Ovary (tissue), 3 donors: ENCODE results near the gene RIC1.

ENCODE experiments used
- EP300 ChIP-seq: sonication (generic); formaldehyde crosslinking; IDR thresholded peaks from one replicate; pipeline ENCODE4 v1.6.1; 2017; ENCODE audit warnings: antibody characterized with exemption
- POLR2A ChIP-seq: fragments of 450-650 bp; IDR thresholded peaks from one replicate; pipeline ENCODE4 v1.6.1; 2017; ENCODE audit warnings: antibody characterized with exemption, mild to moderate bottlenecking, moderate library complexity
- TF ChIP-seq, protein P1 (sequence below), 3 donors: fragments of 450-650 bp in 2 of 3; fragments of 200-600 bp in 1 of 3; IDR thresholded peaks; one replicate each; pipeline versions ENCODE4 v1.5.1 to v1.8.0; 2016 to 2022; ENCODE audit warnings: antibody characterized with exemption in 3 of 3, mild to moderate bottlenecking in 1 of 3
- donor health status: DM: no; HTN: no; CAD: no.

DNA sequence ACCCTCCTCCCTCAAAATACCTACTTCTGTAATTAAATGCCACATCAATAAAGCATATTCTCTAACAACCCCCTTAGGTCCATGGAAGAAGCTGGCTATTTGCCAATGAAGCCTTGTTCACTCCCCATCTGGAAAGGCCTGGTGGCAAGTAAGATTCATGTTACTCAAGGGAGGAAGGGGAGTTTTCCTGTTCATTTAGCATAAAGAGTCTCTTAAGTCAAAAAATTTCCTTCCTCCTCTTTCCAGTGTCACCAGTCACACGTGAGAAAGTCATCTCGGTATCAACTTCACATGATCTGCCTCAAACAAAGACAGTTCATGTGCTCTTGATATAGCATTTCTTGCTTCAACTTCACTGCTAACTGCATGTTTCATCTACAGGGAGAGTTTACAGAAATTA is 32.7 kb upstream of the RIC1 start:
- TF ChIP-seq, protein P1, sequence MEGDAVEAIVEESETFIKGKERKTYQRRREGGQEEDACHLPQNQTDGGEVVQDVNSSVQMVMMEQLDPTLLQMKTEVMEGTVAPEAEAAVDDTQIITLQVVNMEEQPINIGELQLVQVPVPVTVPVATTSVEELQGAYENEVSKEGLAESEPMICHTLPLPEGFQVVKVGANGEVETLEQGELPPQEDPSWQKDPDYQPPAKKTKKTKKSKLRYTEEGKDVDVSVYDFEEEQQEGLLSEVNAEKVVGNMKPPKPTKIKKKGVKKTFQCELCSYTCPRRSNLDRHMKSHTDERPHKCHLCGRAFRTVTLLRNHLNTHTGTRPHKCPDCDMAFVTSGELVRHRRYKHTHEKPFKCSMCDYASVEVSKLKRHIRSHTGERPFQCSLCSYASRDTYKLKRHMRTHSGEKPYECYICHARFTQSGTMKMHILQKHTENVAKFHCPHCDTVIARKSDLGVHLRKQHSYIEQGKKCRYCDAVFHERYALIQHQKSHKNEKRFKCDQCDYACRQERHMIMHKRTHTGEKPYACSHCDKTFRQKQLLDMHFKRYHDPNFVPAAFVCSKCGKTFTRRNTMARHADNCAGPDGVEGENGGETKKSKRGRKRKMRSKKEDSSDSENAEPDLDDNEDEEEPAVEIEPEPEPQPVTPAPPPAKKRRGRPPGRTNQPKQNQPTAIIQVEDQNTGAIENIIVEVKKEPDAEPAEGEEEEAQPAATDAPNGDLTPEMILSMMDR (IDR thresholded peaks at IDR 0.05), result no peak
- TF ChIP-seq POLR2A, result no peak
- no peak for TF ChIP-seq EP300
